Measurements from ENCODE around the gene RGS17.

RGS17 gene

GRCh38 chr6:153027480-153027879 lies 103.6 kb downstream of the RGS17 start:
- TF ChIP-seq CTCF (IDR thresholded peaks at IDR 0.05), result no peak
- TF ChIP-seq ZFX (IDR thresholded peaks at IDR 0.05; ENCODE audit: borderline replicate concordance), result no peak
- no peak overlapping the region for H3K27ac ChIP-seq

- no peak for TF ChIP-seq ZFX (IDR thresholded peaks at IDR 0.05; ENCODE audit: borderline replicate concordance)
- TF ChIP-seq CTCF (IDR thresholded peaks at IDR 0.05), result peak; percentile 64
- no peak overlapping the region for H3K27ac ChIP-seq
Observed at GRCh38 chr6:153024709-153025017, 106.4 kb downstream of the RGS17 start.

DNA sequence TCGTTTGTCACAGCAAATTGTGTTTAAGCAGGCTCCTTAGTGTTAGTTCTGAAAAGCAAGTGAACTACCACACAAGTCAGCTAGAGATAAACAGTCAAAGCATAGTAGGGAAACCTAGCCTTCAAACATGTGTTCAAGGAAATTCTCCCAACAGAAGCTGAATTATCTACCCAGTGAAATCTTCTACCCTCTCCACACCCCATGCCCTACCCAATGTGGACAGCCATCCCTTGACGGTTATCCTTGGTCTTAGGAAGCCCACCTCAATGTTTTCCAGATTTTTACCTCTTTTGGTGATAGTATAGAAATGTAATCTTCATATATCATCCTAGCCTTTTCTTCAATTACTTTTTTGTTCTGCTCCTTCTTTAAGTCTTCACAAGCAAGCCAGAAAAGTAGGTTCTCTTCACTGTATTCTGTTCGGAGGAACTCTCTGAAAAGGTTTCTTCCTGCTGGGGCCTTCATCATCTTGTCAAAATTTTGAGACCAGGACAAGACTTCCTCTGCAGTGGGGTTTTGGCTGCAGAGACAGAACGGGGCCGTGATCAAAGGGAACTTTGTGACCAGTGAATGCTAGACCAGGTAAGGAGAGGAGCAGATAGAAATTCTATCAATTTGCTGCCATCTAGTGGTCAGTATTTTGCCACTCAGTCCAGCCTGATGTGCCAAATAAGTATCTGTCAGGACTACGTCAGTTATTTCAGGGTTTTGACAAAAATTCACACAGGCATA lies 106.9 kb downstream of the RGS17 start:
- no peak overlapping the region for H3K27ac ChIP-seq
- TF ChIP-seq CTCF (IDR thresholded peaks at IDR 0.05) (peak; percentile 85), ZFX (IDR thresholded peaks at IDR 0.05; ENCODE audit: borderline replicate concordance) (no peak)

GRCh38 chr6:153018355-153018754 lies 112.7 kb downstream of the RGS17 start:
- H3K27ac ChIP-seq, result no peak overlapping the region
- no peak for TF ChIP-seq ZFX (IDR thresholded peaks at IDR 0.05; ENCODE audit: borderline replicate concordance)
- TF ChIP-seq CTCF (IDR thresholded peaks at IDR 0.05), result no peak

DNA sequence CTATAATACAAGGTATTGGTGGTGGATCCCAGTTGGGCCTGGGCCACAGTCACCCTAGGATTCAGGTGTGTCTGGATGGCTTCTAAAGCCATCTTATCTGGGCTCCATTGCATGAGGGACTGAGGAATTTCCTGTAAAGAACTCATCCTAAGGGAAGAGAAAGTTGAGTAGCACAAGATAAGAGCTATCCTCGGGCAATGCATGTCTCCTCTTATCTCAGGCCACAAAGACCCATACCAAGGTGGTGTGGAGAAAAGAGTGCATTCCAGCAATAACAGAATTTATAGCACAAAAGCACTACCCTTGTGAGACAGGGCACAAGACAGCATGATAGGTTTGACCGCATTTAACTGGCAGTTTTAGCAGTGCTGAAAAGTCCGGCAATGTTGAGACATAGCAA lies 114.2 kb downstream of the RGS17 start:
- no peak overlapping the region for H3K27ac ChIP-seq
- no peak for TF ChIP-seq CTCF (IDR thresholded peaks at IDR 0.05)
- TF ChIP-seq ZFX (IDR thresholded peaks at IDR 0.05; ENCODE audit: borderline replicate concordance), result no peak

GRCh38 chr6:153015094-153015640 lies 115.9 kb downstream of the RGS17 start:
- no peak for TF ChIP-seq CTCF (IDR thresholded peaks at IDR 0.05)
- no peak for TF ChIP-seq ZFX (IDR thresholded peaks at IDR 0.05; ENCODE audit: borderline replicate concordance)
- H3K27ac ChIP-seq, result no peak overlapping the region

DNA sequence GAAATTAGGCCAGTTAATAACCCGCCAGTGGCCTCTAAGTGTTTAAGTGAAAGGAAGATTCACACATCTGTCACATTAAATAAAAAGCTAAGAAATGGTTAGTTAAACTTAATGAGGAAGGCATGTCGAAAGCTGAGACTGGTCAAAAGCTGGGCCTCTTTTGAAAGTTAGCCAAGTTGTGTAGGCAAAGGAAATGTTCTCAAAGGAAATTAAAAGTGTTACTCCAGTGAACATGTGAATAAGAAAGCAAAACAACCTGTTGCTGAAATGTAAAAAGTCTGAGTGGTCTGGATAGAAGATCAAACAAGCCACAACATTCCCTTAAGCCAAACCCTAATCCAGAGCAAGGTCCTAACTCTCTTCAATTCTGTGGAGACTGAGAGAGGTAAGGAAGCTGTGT lies 117.6 kb downstream of the RGS17 start:
- H3K27ac ChIP-seq, result no peak overlapping the region
- TF ChIP-seq ZFX (IDR thresholded peaks at IDR 0.05; ENCODE audit: borderline replicate concordance), result no peak
- TF ChIP-seq CTCF (IDR thresholded peaks at IDR 0.05), result no peak
